ENCODE results near the gene BRCA1. TPM values are rescaled to one million over a fixed set of nuclear protein-coding genes. Genes with fewer than 3 reads are reported as not detected.

The BRCA1 gene
- 25.4 and 31.1 TPM in 2 replicates for total RNA-seq

DNA sequence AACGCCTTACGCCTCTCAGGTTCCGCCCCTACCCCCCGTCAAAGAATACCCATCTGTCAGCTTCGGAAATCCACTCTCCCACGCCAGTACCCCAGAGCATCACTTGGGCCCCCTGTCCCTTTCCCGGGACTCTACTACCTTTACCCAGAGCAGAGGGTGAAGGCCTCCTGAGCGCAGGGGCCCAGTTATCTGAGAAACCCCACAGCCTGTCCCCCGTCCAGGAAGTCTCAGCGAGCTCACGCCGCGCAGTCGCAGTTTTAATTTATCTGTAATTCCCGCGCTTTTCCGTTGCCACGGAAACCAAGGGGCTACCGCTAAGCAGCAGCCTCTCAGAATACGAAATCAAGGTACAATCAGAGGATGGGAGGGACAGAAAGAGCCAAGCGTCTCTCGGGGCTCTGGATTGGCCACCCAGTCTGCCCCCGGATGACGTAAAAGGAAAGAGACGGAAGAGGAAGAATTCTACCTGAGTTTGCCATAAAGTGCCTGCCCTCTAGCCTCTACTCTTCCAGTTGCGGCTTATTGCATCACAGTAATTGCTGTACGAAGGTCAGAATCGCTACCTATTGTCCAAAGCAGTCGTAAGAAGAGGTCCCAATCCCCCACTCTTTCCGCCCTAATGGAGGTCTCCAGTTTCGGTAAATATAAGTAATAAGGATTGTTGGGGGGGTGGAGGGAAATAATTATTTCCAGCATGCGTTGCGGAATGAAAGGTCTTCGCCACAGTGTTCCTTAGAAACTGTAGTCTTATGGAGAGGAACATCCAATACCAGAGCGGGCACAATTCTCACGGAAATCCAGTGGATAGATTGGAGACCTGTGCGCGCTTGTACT, at the start of gene BRCA1:
Gene BRCA1 (minus strand): TSS at position 232 of the 834 bp plus-strand sequence. CDS start 1,268 bp downstream, outside the sequence.

DNA sequence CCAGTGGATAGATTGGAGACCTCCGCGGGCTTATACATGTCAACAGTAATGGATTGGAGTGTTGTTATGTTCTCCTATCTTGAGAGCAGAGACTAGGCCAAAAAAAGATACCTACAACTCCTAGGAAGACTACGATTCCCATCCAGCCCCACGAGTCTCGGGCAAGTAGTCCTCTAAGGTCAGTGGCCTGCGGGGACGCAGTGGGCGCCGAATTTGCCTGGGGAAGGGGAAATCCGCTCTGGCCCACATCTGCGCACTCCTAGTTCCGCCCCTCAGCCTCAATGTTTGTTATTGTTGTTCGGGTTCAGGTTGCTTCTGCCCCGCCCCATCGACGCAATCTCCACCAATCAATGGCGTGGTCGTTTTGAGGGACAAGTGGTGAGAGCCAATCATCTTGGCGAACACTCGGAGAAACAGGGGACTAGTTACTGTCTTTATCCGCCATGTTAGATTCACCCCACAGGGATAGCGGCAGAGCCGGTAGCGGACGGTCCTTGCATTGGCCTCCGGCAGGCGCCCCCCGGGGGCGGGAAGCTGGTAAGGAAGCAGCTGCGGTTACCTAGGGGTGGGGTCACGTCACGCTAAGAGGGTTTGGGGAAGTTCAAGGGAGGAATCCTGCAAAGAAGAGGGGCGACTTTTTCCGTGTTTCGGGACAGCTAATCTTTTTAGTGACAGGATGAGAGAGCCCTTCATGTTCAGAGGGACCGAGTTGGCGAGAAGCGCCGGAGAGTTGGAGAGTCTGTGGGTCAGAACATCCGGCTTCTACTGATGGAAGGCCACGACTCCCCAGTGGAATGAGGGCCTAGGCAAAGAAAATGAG, 45.8 kb upstream of the BRCA1 start, which contains the start of gene NBR1:
Gene NBR1 (plus strand): TSS at position 449 of the 820 bp plus-strand sequence. CDS start 4,586 bp downstream, outside the sequence.

DNA sequence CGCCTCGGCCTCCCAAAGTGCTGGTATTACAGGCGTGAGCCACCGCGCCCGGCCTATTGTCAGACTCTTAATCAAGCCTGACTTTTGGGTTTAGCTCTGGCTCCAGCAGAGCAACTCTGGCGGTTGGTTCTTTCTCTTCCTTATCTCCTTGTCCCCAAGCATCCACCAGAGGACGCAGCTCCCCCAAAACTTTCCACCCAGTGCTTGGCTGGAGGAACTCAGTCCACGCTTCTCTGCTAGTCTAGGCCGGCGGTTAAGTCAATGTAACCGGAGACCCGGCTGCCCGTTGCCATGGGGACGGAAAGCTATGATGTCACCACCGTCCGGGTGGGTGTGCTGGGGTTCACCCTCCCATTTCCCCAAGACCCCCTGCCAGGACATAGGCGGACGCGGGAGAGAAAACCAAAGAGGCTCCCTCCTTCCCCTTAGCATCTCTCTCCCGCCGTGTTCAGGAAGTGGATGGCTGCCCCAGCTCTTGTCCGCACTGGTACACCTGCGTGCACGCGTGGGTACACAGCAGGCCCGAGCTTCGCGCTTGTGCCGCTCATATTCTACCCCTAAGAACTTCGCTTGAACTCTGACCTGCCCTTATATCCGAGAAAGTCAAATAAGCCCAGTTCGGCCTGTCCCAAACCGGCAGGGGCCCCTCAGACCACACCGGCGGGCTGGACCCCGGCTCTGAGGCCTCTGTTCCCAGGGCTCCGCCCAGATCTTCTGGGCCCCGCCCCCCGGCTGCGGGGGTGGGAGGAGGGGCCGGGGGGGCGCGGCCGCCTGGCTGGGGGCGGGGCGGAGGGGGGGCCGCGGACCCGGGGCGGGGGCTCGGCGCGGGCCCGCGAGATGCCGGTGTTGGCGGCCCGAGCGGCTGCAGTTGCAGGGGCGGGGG, 100.5 kb downstream of the BRCA1 start, which contains the start of gene RND2:
Gene RND2 (plus strand): TSS at position 825 of the 883 bp plus-strand sequence. CDS start 117 bp downstream, outside the sequence.

DNA sequence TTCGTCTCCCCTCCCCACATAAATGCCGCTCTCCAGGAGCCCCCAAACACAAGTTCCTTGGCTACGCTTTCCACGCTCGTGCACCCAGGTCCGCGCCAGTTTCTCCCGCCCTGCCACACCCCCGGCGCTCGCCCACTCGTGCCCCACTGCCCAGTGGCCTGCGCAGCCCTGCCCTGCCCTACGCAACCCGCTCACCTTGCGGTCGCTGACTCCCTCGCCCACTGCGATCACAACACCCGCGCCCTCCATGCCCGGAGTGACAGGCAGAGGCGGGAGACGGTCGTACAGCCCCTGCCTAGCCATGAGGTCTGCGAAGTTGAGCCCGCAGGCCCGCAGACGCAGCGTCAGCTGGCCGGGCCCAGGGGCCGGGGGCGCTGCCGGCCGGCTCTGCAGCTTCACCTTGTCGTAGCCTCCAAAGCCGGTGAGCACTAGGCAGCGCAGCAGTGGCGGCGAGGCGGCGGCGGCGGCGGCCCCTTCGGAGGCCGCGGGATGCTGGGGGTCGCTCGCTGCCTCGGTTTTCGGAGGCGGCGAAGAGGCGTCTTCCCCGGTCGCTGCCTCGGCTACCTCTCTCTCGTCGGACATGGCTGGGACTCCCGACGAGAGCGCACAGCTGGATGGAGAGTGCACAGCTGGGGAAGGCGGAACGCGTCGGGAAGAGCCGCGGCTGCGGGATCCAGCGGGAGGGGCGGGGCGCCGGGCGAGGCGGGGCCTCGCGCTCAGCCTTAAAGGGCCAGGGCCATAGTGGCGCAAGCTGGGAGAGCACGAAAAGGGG, 103.2 kb downstream of the BRCA1 start, which contains the start of gene VAT1:
Gene VAT1 (minus strand): TSS at position 645 of the 772 bp plus-strand sequence. CDS start 63 bp downstream, at position 582.

DNA sequence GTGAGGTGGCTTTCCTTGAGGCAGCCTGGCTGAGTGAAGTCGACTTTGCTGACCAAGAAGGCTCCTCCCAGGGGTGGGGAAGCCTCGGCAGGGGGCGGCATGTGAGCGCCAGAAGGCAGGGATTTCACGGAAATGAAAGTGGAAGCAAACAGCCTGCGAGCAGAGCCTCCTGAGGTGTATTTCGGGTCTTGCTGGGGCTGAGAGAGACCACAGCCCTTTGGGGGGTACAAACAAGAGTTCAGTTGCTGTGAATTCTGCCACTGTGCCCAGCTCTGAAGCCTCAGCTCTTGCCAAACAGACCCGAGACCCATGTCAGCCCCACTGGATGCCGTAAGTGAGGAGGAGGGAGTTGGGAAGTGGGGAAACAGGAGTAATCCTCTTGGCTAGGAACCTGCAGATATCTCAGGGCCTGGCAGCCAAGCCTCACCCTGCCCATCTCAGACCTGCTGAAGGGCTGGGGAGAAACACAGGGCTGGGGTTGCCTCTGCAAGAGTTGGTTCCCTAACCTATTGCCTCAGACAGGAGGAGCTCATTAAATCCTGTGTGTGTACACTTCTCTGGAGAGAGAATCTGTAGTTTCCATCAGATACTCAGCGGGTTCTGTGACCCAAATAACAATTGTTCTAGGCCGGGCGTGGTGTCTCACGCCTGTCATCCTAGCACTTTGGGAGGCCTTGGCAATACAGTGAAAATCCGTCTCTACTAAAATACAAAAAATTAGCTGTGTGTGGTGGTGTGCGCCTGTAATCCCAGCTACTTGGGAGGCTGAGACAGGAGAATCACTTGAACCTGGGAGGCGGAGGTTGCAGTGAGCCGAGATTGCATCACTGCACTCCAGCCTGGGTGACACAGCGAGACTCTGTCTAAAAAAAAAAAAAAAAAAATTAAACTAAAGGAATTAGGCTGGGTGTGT, 118.3 kb downstream of the BRCA1 start, which contains the start of gene IFI35:
Gene IFI35 (plus strand): TSS at position 146 of the 913 bp plus-strand sequence. CDS start 164 bp downstream, at position 310.

DNA sequence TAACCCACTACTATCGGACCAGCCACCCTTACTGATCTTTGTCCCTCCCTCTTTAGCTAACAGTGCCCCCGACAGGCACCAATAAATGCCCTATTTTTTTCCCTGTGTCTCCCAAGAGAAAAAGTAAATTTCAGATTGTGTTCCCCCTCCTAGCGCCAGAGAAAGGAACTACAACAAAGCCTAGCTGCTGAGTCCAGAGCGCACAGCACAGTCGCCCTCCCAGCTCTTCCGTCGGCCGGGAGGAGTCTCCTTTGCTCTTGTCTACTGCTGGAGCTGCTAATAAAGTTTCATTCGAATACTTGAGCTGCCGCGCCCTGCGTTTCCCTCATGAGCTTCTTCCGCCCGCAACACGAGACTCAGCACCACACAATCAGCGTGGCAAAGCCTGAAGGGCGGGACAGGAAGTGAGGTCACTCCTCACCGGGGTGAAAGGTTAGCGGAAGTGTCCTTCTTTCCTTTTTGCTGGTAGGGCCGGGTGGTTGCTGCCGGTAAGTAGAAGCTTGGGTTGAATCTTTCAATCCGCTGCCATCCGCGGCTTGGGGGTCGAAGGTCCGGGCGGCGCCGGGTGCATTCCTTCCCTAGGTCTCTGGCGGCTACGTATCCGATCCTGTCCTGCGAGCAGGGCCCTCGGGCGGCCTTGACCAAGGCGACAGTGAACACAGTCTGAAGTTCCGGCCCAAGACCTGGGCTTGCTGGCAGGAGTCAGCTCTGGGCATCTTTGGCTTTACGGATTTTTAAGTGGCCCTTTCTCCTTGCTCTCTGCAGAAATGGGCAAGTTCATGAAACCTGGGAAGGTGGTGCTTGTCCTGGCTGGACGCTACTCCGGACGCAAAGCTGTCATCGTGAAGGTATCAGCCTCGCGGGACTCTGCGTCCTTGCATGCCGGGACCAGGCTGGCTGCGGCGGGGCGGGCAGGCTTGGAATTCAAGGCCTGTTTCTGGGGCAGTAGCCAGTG, 126.9 kb downstream of the BRCA1 start, which contains the start of gene RPL27:
Gene RPL27 (plus strand): TSS at position 436 of the 955 bp plus-strand sequence. CDS start 332 bp downstream, at position 768.

Other genes starting within 250 kb of the BRCA1 start
- gene G6PC1, start 224.6 kb downstream of the BRCA1 start, total RNA-seq, result not detected in 2 replicates
- 27.2 and 31.5 TPM in 2 replicates for gene AARSD1, start 160.9 kb downstream of the BRCA1 start, total RNA-seq
- 0.15 and 0.50 TPM in 2 replicates for gene PTGES3L, start 145.3 kb downstream of the BRCA1 start, total RNA-seq
- gene RUNDC1, start 144.8 kb downstream of the BRCA1 start, total RNA-seq, result 4.8 and 5.4 TPM in 2 replicates
- gene RPL27, start 126.9 kb downstream of the BRCA1 start, total RNA-seq, result 1,301 and 1,423 TPM in 2 replicates
- gene IFI35, start 118.6 kb downstream of the BRCA1 start, total RNA-seq, result 22.5 and 24.1 TPM in 2 replicates
- gene VAT1, start 103.0 kb downstream of the BRCA1 start, total RNA-seq, result 189 and 196 TPM in 2 replicates
- gene RND2, start 100.1 kb downstream of the BRCA1 start, total RNA-seq, result 0.45 and 0.50 TPM in 2 replicates
- gene NBR1, start 45.9 kb upstream of the BRCA1 start, total RNA-seq, result 56.3 and 56.7 TPM in 2 replicates
- 4.4 and 5.1 TPM in 2 replicates for gene TMEM106A, start 86.5 kb upstream of the BRCA1 start, total RNA-seq
- gene CCDC200, start 103.3 kb upstream of the BRCA1 start, total RNA-seq, result not detected in 2 replicates
- gene RNU2-1, start 108.6 kb upstream of the BRCA1 start, total RNA-seq, result not detected in 2 replicates